Embryonic facial prominence (tissue), 1 donor: ENCODE measurements around the gene TSHR.
"Not testable (repeated sequence)": the region's sequence is repeated elsewhere in the genome, so short reads cannot be mapped to it uniquely, and the experiment has no call there.

Experiments
- DNase-seq: peaks from one replicate; pipeline ENCODE4 v3.0.0-alpha.2; 2016; ENCODE audit errors: extremely low spot score

TSHR gene

GRCh38 chr14:80951491-80951890, 3.9 kb upstream of the TSHR start:
- no peak for DNase-seq

- DNase-seq = not testable (repeated sequence)
Measured at GRCh38 chr14:80953211-80953610, 2.2 kb upstream of the TSHR start.

DNA sequence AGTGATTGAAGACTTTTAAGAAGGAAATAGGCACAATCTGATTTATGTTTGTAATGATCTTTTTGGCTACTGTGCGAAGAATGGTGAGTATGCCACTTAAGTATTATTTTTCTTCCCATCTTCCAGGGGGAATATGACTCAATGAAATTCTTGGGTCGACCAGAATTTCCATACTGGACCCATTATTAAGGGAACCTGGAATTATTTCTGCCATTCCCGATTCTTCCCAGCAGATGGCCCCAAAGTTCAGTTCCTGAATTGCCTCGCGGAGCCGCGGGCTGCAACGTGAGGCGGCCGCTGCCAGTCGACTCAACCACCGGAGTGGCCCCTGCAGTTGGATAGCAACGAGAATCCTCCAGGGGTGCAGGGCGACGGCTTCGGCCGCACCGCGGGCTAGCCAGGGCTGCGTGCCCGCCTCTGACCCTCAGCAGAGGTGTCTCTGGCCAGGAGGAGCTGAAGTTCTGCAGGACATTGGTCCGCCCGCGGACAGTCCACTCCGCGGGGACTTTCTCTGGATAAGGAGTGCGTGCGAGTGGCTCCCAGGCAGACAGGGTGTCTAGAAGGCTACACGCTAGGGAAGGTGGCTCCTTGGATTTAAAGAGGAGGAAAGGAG, 628 bp upstream of the TSHR start:
- peak; percentile 21 for DNase-seq

GRCh38 chr14:80956102-80956501, 681 bp downstream of the TSHR start:
- no peak for DNase-seq

DNA sequence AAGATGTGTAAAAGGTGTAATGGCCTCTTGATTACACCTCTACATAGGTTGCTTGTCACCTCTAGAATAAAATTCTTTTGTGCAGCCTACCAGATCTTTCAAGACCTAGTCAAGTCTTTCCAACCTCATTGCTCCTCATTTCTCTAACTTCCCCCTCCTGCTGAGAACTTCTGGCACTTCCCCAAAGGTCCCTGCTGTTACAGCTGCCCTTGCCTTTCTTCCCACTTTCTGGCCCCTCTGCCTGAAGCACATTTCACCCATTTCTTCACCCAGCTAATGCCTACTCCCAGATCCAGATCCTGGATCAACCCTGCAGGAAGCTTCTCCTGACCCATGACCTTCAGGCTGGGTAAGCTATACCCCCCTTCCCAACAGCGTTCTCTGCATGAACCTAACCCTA, 1.5 kb downstream of the TSHR start:
- DNase-seq = no peak

DNA sequence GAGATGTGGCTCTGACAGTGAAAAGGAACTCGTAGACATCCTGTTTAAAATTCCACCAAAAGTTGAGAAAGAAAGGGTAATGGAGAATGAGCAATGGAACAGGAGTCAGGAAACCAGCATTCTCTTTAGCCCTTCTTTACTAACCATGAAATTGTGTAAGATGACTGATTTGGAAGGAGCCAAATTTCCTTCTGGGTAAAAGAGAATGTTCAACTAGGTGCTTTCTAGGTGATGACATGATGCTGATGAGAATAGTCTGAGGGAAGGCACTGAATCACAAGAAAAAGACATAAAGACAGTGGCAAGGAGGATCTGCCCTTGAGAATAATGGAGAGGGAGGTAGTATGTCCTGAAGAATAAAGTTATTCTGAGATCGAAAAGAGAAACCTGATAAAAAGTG, 2.2 kb downstream of the TSHR start:
- DNase-seq = no peak

- DNase-seq = no peak
Measured at GRCh38 chr14:80958226-80958625, 2.8 kb downstream of the TSHR start.

- DNase-seq = no peak
Measured at GRCh38 chr14:80958939-80959338, 3.5 kb downstream of the TSHR start.

GRCh38 chr14:80959496-80959895, 4.1 kb downstream of the TSHR start:
- DNase-seq = no peak

- DNase-seq = no peak
Measured at GRCh38 chr14:80965037-80965436, 9.6 kb downstream of the TSHR start.

- no peak for DNase-seq
Measured at GRCh38 chr14:80973931-80974641, 18.7 kb downstream of the TSHR start.

GRCh38 chr14:80974679-80975078, 19.3 kb downstream of the TSHR start:
- no peak for DNase-seq

GRCh38 chr14:80977221-80977620, 21.8 kb downstream of the TSHR start:
- no peak for DNase-seq

- DNase-seq = no peak
Measured at GRCh38 chr14:80978403-80978802, 23.0 kb downstream of the TSHR start.

- no peak for DNase-seq
Measured at GRCh38 chr14:80979951-80980350, 24.5 kb downstream of the TSHR start.

DNA sequence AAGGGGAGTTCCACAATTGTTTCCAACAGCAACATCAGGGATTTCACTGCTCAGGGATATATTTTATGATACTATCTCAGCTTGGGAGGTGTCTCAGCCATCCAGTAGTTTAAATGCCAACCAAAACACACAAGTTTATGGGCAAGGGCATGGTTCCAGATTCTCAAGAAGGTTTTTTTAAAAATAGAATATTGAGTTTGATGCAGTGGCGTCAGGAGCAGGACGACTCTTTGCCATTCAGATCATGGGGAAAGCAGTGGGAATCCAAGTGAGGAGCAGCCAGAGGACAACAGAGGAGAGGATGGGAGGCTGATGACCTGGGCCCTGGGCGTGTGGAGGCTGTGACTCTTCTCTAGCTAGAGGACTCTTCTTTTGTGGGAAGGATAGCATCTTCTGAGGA, 25.7 kb downstream of the TSHR start:
- DNase-seq = no peak

GRCh38 chr14:80981673-80982072, 26.3 kb downstream of the TSHR start:
- DNase-seq = no peak

- no peak for DNase-seq
Measured at GRCh38 chr14:80982711-80983110, 27.3 kb downstream of the TSHR start.

- peak; percentile 13 for DNase-seq
Measured at GRCh38 chr14:80987235-80988032, 32.0 kb downstream of the TSHR start.

DNA sequence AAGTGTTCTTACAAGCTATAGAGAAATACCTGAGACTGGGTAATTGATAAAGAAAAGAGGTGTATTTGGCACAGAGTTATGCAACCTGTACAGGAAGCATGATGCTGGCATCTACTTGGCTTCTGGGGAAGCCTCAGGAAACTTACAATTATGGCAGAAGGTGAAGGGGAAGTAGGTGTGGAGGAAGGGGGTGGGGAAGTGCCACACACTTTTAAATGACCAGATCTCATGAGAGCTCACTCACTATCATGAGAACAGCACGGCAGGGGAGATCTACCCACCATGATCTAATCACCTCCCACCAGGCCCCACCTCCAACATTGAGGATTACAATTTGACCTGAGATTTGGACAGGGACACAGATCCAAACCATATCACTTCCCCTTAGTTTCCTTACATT, 32.8 kb downstream of the TSHR start:
- DNase-seq = no peak

DNA sequence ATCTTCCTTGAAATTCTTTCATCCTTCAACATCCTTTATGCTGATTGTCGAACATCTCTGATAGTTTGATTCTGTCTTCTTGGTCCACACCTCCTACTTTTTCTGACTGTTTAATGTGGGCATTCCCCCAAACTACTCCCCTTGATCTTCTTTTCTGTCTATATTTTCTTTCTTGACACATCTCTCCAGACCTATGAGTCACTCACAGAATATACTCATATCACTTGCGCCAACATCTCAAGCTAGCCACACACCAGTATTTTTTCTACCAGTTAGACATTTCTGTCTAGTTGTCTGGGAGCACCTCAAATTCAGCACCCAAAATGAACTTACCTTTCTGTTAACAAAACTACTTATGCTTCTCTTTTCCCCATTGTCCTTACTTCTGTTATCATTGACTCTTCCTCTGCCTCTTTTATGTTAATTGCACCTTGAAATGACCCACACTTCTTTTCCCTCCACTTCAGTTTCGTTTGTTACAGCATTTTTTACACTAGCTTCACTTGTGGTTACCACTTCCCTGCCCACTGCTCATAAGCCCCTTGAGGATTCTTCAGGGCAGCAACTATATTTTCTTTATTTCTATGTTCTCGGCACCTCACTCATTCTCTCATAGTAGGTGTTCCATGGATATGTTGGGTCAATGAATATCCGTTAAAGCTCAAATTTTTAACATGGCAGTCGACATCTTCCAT, 33.5 kb downstream of the TSHR start:
- no peak for DNase-seq

- no peak for DNase-seq
Measured at GRCh38 chr14:80992580-80992979, 37.2 kb downstream of the TSHR start.
